ENCODE measurements around the gene VSIG1.

GRCh38 chrX:108025376-108025775 lies 19.5 kb upstream of the VSIG1 start:
- TF ChIP-seq, protein P1, sequence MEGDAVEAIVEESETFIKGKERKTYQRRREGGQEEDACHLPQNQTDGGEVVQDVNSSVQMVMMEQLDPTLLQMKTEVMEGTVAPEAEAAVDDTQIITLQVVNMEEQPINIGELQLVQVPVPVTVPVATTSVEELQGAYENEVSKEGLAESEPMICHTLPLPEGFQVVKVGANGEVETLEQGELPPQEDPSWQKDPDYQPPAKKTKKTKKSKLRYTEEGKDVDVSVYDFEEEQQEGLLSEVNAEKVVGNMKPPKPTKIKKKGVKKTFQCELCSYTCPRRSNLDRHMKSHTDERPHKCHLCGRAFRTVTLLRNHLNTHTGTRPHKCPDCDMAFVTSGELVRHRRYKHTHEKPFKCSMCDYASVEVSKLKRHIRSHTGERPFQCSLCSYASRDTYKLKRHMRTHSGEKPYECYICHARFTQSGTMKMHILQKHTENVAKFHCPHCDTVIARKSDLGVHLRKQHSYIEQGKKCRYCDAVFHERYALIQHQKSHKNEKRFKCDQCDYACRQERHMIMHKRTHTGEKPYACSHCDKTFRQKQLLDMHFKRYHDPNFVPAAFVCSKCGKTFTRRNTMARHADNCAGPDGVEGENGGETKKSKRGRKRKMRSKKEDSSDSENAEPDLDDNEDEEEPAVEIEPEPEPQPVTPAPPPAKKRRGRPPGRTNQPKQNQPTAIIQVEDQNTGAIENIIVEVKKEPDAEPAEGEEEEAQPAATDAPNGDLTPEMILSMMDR (conservative IDR thresholded peaks at IDR 0.05) = no peak
- TF ChIP-seq EZH2 (IDR thresholded peaks at IDR 0.05; ENCODE audit: low read depth) = no peak
